ENCODE measurements around the gene KLHL42. TPM values are rescaled to one million over a fixed set of nuclear protein-coding genes. Genes with fewer than 3 reads are reported as not detected.

KLHL42 gene
- total RNA-seq, 2 donors from 2014 or later: 30.4 to 53.0 TPM

DNA sequence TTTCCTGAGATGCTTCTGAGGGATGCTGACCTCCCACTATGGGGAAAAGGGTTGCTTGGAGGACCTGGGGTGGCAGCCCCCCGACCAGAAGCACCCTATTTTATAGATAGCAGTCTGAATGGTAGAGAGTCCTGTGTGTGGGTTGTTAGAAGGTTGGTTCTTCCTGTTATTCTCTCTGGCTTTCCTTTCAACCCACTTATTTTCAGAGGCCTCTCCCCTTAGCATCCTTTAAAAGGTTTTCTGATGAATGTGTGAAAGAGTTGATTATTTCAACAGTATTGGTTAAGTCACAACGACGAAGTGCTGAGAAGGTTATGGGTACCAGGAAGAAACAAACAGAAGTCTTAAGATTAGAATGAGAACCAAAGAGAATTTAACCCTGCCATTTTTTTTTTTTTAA is 20.8 kb downstream of the KLHL42 start:
- H3K27ac ChIP-seq (ENCODE audit: low read depth, low read length): no peak overlapping the region
- Mint-ChIP-seq H3K27ac (no peak overlapping the region), H3K4me3 (no peak overlapping the region), H3K4me1 (no peaks in the 10 kb centered on the region), H3K36me3 (ENCODE audit: low read depth) (peaks cover 34% of the 10 kb centered on the region), H3K27me3 (ENCODE audit: insufficient read depth) (no peaks in the 10 kb centered on the region), H3K9me3 (no peaks in the 10 kb centered on the region)
- H3K9me3 ChIP-seq (ENCODE audit: control insufficient read depth, low read length): no peaks in the 10 kb centered on the region
- WGBS, 2 experiments (ENCODE audit: insufficient coverage in 1 of 2, insufficient read length in 1 of 2): 67 to 98% methylated on average over 2 to 3 of the region's 3 CpGs
- H3K9ac ChIP-seq (ENCODE audit: extremely low read depth, low read length, poor library complexity, severe bottlenecking): no peak overlapping the region
- H3K4me1 ChIP-seq (ENCODE audit: control insufficient read depth, insufficient read depth, low read length): no peaks in the 10 kb centered on the region
- no peak for DNase-seq
- no peak overlapping the region for H3K4me3 ChIP-seq (ENCODE audit: low read length)
- H3K27me3 ChIP-seq (ENCODE audit: control insufficient read depth, insufficient read depth, low read length, poor library complexity, severe bottlenecking): no peaks in the 10 kb centered on the region
- H3K36me3 ChIP-seq (ENCODE audit: control insufficient read depth, insufficient read depth, low read length): peaks cover 39% of the 10 kb centered on the region
- TF ChIP-seq, protein P1, sequence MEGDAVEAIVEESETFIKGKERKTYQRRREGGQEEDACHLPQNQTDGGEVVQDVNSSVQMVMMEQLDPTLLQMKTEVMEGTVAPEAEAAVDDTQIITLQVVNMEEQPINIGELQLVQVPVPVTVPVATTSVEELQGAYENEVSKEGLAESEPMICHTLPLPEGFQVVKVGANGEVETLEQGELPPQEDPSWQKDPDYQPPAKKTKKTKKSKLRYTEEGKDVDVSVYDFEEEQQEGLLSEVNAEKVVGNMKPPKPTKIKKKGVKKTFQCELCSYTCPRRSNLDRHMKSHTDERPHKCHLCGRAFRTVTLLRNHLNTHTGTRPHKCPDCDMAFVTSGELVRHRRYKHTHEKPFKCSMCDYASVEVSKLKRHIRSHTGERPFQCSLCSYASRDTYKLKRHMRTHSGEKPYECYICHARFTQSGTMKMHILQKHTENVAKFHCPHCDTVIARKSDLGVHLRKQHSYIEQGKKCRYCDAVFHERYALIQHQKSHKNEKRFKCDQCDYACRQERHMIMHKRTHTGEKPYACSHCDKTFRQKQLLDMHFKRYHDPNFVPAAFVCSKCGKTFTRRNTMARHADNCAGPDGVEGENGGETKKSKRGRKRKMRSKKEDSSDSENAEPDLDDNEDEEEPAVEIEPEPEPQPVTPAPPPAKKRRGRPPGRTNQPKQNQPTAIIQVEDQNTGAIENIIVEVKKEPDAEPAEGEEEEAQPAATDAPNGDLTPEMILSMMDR (conservative IDR thresholded peaks at IDR 0.05): no peak

GRCh38 chr12:27801630-27802029 is 21.6 kb downstream of the KLHL42 start:
- Mint-ChIP-seq H3K4me3 (no peak overlapping the region), H3K9me3 (no peaks in the 10 kb centered on the region), H3K4me1 (no peaks in the 10 kb centered on the region), H3K27me3 (ENCODE audit: insufficient read depth) (no peaks in the 10 kb centered on the region), H3K36me3 (ENCODE audit: low read depth) (peaks cover 25% of the 10 kb centered on the region), H3K27ac (peak overlapping the region; percentile 3)
- Histone ChIP-seq H3K9ac (ENCODE audit: extremely low read depth, low read length, poor library complexity, severe bottlenecking) (no peak overlapping the region), H3K27me3 (ENCODE audit: control insufficient read depth, insufficient read depth, low read length, poor library complexity, severe bottlenecking) (no peaks in the 10 kb centered on the region), H3K4me3 (ENCODE audit: low read length) (no peak overlapping the region), H3K4me1 (ENCODE audit: control insufficient read depth, insufficient read depth, low read length) (no peaks in the 10 kb centered on the region), H3K27ac (ENCODE audit: low read depth, low read length) (no peak overlapping the region), H3K9me3 (ENCODE audit: control insufficient read depth, low read length) (no peaks in the 10 kb centered on the region), H3K36me3 (ENCODE audit: control insufficient read depth, insufficient read depth, low read length) (peaks cover 31% of the 10 kb centered on the region)
- WGBS, 2 experiments (ENCODE audit: insufficient coverage in 1 of 2, insufficient read length in 1 of 2): 92 to 93% methylated on average over 5 of the region's 5 CpGs
- TF ChIP-seq, protein P1 (conservative IDR thresholded peaks at IDR 0.05): no peak
- DNase-seq: no peak

GRCh38 chr12:27802511-27802910 is 22.5 kb downstream of the KLHL42 start:
- Histone ChIP-seq H3K36me3 (ENCODE audit: control insufficient read depth, insufficient read depth, low read length) (peaks cover 22% of the 10 kb centered on the region), H3K27ac (ENCODE audit: low read depth, low read length) (no peak overlapping the region), H3K9me3 (ENCODE audit: control insufficient read depth, low read length) (no peaks in the 10 kb centered on the region), H3K9ac (ENCODE audit: extremely low read depth, low read length, poor library complexity, severe bottlenecking) (no peak overlapping the region), H3K4me3 (ENCODE audit: low read length) (no peak overlapping the region), H3K4me1 (ENCODE audit: control insufficient read depth, insufficient read depth, low read length) (no peaks in the 10 kb centered on the region), H3K27me3 (ENCODE audit: control insufficient read depth, insufficient read depth, low read length, poor library complexity, severe bottlenecking) (no peaks in the 10 kb centered on the region)
- TF ChIP-seq, protein P1 (conservative IDR thresholded peaks at IDR 0.05): no peak
- peaks cover 4% of the 10 kb centered on the region for H3K4me1 Mint-ChIP-seq
- H3K36me3 Mint-ChIP-seq (ENCODE audit: low read depth): peaks cover 17% of the 10 kb centered on the region
- 89% methylated on average over 4 of the region's 4 CpGs; no CpG with 5 or more reads in 1 of the 2 experiments for WGBS, 2 experiments (ENCODE audit: insufficient coverage in 1 of 2, insufficient read length in 1 of 2)
- H3K4me3 Mint-ChIP-seq: no peak overlapping the region
- no peak for DNase-seq
- H3K27me3 Mint-ChIP-seq (ENCODE audit: insufficient read depth): no peaks in the 10 kb centered on the region
- no peaks in the 10 kb centered on the region for H3K9me3 Mint-ChIP-seq
- H3K27ac Mint-ChIP-seq: no peak overlapping the region

Data from endodermal cell (in vitro differentiated cells).